Calu3 (cell line): ENCODE data around the gene HECTD1. TPM values are rescaled to one million over a fixed set of nuclear protein-coding genes. Genes with fewer than 3 reads are reported as not detected.
"Not testable (repeated sequence)": the region's sequence is repeated elsewhere in the genome, so short reads cannot be mapped to it uniquely, and the experiment has no call there.

ENCODE experiments used
- BruUV-seq: library from RNA; stranded (reverse); fragments of 400-500 nt; replicated peaks from 2 replicates; lab custom pipeline; 2021; lab: Mats Ljungman, UMichigan
- CTCF ChIA-PET: fragments of 300-600 bp; sonication (Branson Sonifier 250); formaldehyde crosslinking; loops from one replicate; lab custom pipeline; 2022; ENCODE audit warnings: antibody characterized with exemption; lab: Charles Lee
- DNase-seq: peaks from one replicate; pipeline ENCODE4 v3.0.0; 2022
- H3K27ac Mint-ChIP-seq: one replicate; pipeline ENCODE4 v1.8.0; 2022; ENCODE audit warnings: mixed read lengths; ENCODE audit not compliant: unreplicated experiment
- H3K27me3 Mint-ChIP-seq: one replicate; pipeline ENCODE4 v1.8.0; 2022; ENCODE audit warnings: mixed read lengths; ENCODE audit not compliant: unreplicated experiment
- H3K36me3 Mint-ChIP-seq: one replicate; pipeline ENCODE4 v1.8.0; 2022; ENCODE audit warnings: mild to moderate bottlenecking, moderate library complexity, mixed read lengths; ENCODE audit not compliant: insufficient read depth, unreplicated experiment
- H3K4me1 Mint-ChIP-seq: one replicate; pipeline ENCODE4 v1.8.0; 2022; ENCODE audit warnings: mild to moderate bottlenecking, low read depth, mixed read lengths; ENCODE audit not compliant: unreplicated experiment
- H3K4me3 Mint-ChIP-seq: one replicate; pipeline ENCODE4 v1.8.0; 2022; ENCODE audit warnings: mild to moderate bottlenecking, low read depth, moderate library complexity, mixed read lengths; ENCODE audit not compliant: unreplicated experiment
- H3K9me3 Mint-ChIP-seq: one replicate; pipeline ENCODE4 v1.8.0; 2022; ENCODE audit warnings: low read depth, mixed read lengths; ENCODE audit not compliant: unreplicated experiment
- intact Hi-C: fragments of 100-400 bp; cut with micrococcal nuclease; formaldehyde crosslinking; loops from one replicate; pipeline ENCODE4 v1.10.0; 2022; ENCODE audit not compliant: unreplicated experiment
- total RNA-seq: library from RNA; stranded (reverse); gene quantifications from 2 replicates; pipeline ENCODE4 v1.2.3, GENCODE V29; 2022
- TF ChIP-seq, protein P1 (sequence below): fragments of 200-600 bp; IDR thresholded peaks from one replicate; pipeline ENCODE4 v1.8.0; 2022; ENCODE audit warnings: antibody characterized with exemption; ENCODE audit not compliant: unreplicated experiment

Gene HECTD1
- total RNA-seq, 1 experiment from 2014 or later = 98.6 TPM

GRCh38 chr14:31239741-31240140, 32.1 kb upstream of the HECTD1 start:
- no peak overlapping the region for H3K4me3 Mint-ChIP-seq
- CTCF ChIA-PET = no interaction called here
- intact Hi-C loops = no loop called here
- TF ChIP-seq, protein P1, sequence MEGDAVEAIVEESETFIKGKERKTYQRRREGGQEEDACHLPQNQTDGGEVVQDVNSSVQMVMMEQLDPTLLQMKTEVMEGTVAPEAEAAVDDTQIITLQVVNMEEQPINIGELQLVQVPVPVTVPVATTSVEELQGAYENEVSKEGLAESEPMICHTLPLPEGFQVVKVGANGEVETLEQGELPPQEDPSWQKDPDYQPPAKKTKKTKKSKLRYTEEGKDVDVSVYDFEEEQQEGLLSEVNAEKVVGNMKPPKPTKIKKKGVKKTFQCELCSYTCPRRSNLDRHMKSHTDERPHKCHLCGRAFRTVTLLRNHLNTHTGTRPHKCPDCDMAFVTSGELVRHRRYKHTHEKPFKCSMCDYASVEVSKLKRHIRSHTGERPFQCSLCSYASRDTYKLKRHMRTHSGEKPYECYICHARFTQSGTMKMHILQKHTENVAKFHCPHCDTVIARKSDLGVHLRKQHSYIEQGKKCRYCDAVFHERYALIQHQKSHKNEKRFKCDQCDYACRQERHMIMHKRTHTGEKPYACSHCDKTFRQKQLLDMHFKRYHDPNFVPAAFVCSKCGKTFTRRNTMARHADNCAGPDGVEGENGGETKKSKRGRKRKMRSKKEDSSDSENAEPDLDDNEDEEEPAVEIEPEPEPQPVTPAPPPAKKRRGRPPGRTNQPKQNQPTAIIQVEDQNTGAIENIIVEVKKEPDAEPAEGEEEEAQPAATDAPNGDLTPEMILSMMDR = no peak
- peaks cover 29% of the 10 kb centered on the region for H3K4me1 Mint-ChIP-seq
- DNase-seq = no peak
- H3K9me3 Mint-ChIP-seq = no peaks in the 10 kb centered on the region
- no TSS peak for BruUV-seq
- no peaks in the 10 kb centered on the region for H3K27me3 Mint-ChIP-seq
- H3K27ac Mint-ChIP-seq = no peak overlapping the region
- H3K36me3 Mint-ChIP-seq = peaks cover 12% of the 10 kb centered on the region

DNA sequence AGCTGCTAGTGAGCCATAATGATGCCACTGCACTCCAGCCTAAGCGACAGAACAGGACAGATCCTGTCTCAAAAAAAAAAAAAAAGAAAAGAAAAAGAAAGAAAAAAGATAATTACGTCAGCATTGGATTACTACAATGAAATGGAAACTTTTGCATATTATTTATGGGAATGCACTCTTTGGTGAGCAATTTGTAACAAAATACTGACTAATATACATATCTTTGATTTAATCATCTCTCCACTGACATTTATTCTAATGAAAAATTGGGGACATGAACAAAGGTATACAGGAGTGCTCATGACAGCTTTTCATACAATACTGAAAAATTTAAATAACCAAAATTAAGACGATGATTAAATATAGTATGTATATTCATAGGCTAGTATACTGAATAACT, 27.9 kb upstream of the HECTD1 start:
- Mint-ChIP-seq H3K4me1 (peaks cover 9% of the 10 kb centered on the region), H3K4me3 (no peak overlapping the region), H3K27me3 (no peaks in the 10 kb centered on the region), H3K27ac (no peak overlapping the region), H3K9me3 (no peaks in the 10 kb centered on the region), H3K36me3 (no peaks in the 10 kb centered on the region)
- CTCF ChIA-PET = no interaction called here
- TF ChIP-seq, protein P1 = no peak
- no peak for DNase-seq
- BruUV-seq = no TSS peak
- intact Hi-C loops = no loop called here

DNA sequence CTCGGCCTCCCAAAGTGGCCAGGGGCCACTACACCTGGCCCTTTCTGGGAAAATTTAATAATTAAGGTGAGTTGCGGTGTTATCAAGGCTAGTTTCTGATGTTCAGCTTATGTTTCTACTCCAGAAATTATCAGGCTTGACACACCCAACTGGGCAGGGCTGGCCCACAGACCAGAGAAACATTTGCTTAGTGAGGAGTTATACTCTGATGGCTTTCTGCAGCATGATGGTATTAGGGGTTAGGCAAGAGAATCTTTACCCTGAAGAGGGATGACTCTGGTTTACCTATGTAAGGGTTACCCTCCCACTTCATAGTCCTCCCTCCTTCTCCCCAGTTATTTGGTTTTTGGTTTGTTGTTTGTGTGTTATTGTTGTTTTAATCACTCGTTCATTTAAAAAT, 24.5 kb upstream of the HECTD1 start:
- no TSS peak for BruUV-seq
- peak overlapping the region; percentile 47 for H3K27ac Mint-ChIP-seq
- intact Hi-C loops = no loop called here

DNA sequence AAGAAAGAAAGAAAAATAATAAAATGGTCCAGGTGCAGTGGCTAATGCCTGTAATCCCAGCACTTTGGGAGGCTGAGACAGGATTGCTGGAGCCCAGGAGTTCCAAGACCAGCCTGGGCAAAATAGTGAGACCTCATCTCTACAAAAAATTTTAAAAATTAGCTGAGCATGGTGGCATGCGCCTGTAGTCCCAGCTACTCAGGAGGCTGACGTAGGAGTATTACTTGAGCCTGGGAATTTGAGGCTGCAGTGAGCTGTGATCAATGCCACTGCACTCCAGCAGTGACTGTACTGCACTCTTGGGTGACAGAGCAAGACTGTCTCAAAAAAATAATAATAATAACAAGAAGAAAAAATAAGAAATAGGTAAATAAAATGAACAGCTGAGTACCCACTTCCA, 23.7 kb upstream of the HECTD1 start:
- H3K4me3 Mint-ChIP-seq, intact Hi-C loops, BruUV-seq, DNase-seq, H3K9me3 Mint-ChIP-seq, H3K27me3 Mint-ChIP-seq: not testable (repeated sequence)
- peaks cover 17% of the 10 kb centered on the region for H3K4me1 Mint-ChIP-seq
- CTCF ChIA-PET = interaction anchor here (1.0 to 1.7 kb wide), 2 partner anchors 32 to 35 kb away, joined by 4 read pairs; no protein-coding TSS in a partner anchor
- peaks cover 11% of the 10 kb centered on the region for H3K36me3 Mint-ChIP-seq
- peak overlapping the region; percentile 47 for H3K27ac Mint-ChIP-seq

More for the DNA sequence above, 24.5 kb upstream of the HECTD1 start:
- H3K4me1 Mint-ChIP-seq = peaks cover 17% of the 10 kb centered on the region
- CTCF ChIA-PET = no interaction called here
- no peaks in the 10 kb centered on the region for H3K27me3 Mint-ChIP-seq
- DNase-seq = peak; percentile 9
- no peaks in the 10 kb centered on the region for H3K9me3 Mint-ChIP-seq
- H3K4me3 Mint-ChIP-seq = no peak overlapping the region
- H3K36me3 Mint-ChIP-seq = peaks cover 11% of the 10 kb centered on the region
- TF ChIP-seq, protein P1 = no peak

GRCh38 chr14:31230573-31230958, 23.0 kb upstream of the HECTD1 start:
- DNase-seq = no peak
- Mint-ChIP-seq H3K27me3 (no peaks in the 10 kb centered on the region), H3K4me3 (no peak overlapping the region), H3K9me3 (no peaks in the 10 kb centered on the region), H3K27ac (peak overlapping the region; percentile 91), H3K4me1 (peaks cover 17% of the 10 kb centered on the region), H3K36me3 (peaks cover 11% of the 10 kb centered on the region)
- CTCF ChIA-PET = interaction anchor here (0.6 to 1.7 kb wide), 3 partner anchors 33 to 58 kb away, joined by 3 to 4 read pairs (median 4); no protein-coding TSS in a partner anchor
- intact Hi-C loops = no loop called here
- TF ChIP-seq, protein P1 = no peak
- no TSS peak for BruUV-seq
